Stimulated activated CD8-positive, alpha-beta memory T cell treated with anti-CD3 and anti-CD28 coated beads, Interleukin-4, amount 100 ng/mL, for 1 hour (primary cell): ENCODE measurements around the gene FAT2.

ENCODE experiments used
- DNase-seq, 2 donors: peaks; one replicate each; pipeline ENCODE4 v3.0.0-alpha.2; 2020; ENCODE audit warnings: low read depth in 2 of 2, low spot score in 1 of 2

FAT2 gene

GRCh38 chr5:151557466-151557865, 33.7 kb downstream of the FAT2 start:
- DNase-seq: no peak

GRCh38 chr5:151556806-151557205, 34.3 kb downstream of the FAT2 start:
- no peak for DNase-seq

- DNase-seq: no peak
Observed at GRCh38 chr5:151555760-151556576, 35.2 kb downstream of the FAT2 start.

- no peak for DNase-seq
Observed at GRCh38 chr5:151553695-151554094, 37.4 kb downstream of the FAT2 start.

GRCh38 chr5:151553130-151553670, 37.9 kb downstream of the FAT2 start:
- no peak for DNase-seq

GRCh38 chr5:151551985-151552384, 39.1 kb downstream of the FAT2 start:
- no peak for DNase-seq

GRCh38 chr5:151550146-151550545, 41.0 kb downstream of the FAT2 start:
- no peak for DNase-seq

GRCh38 chr5:151549713-151550112, 41.4 kb downstream of the FAT2 start:
- DNase-seq: no peak

GRCh38 chr5:151547364-151547763, 43.8 kb downstream of the FAT2 start:
- DNase-seq: no peak

GRCh38 chr5:151541571-151541970, 49.6 kb downstream of the FAT2 start:
- no peak for DNase-seq
